DOHH2 (cell line): ENCODE data around the gene GSG1L.

ENCODE experiments used
- H3F3A ChIP-seq: fragments of 200-600 bp; sonication (generic), shearing (Covaris generic); 2 replicates; pipeline ENCODE4 v1.6.0; 2016; ENCODE audit warnings: antibody characterized with exemption, mild to moderate bottlenecking; ENCODE audit not compliant: control insufficient read depth, insufficient read depth
- H3K27ac ChIP-seq: fragments of 200-600 bp; sonication (generic); 2 replicates; pipeline ENCODE4 v1.5.1; 2014; ENCODE audit warnings: low read depth, mild to moderate bottlenecking, low read length, moderate library complexity
- H3K27me3 ChIP-seq: fragments of 200-600 bp; sonication (generic); 2 replicates; pipeline ENCODE4 v1.6.1; 2014; ENCODE audit warnings: mild to moderate bottlenecking, low read length, mixed read lengths; ENCODE audit not compliant: control insufficient read depth
- H3K36me3 ChIP-seq: fragments of 200-600 bp; sonication (generic); 2 replicates; pipeline ENCODE4 v1.6.1; 2014; ENCODE audit warnings: mild to moderate bottlenecking, low read length, moderate library complexity, mixed read lengths; ENCODE audit not compliant: control insufficient read depth
- H3K4me1 ChIP-seq: fragments of 200-600 bp; sonication (generic); 2 replicates; pipeline ENCODE4 v1.6.1; 2014; ENCODE audit warnings: mild to moderate bottlenecking, low read length, mixed read lengths; ENCODE audit not compliant: control insufficient read depth
- H3K4me2 ChIP-seq: fragments of 200-600 bp; sonication (generic); 2 replicates; pipeline ENCODE4 v1.6.0; 2014; ENCODE audit warnings: mild to moderate bottlenecking, low read length, moderate library complexity
- H3K4me3 ChIP-seq: fragments of 200-600 bp; sonication (generic); 2 replicates; pipeline ENCODE4 v1.5.1; 2014; ENCODE audit warnings: mild to moderate bottlenecking, low read length, mixed read lengths
- H3K79me2 ChIP-seq: fragments of 200-600 bp; sonication (generic); 2 replicates; pipeline ENCODE4 v1.6.1; 2014; ENCODE audit warnings: mild to moderate bottlenecking, low read length, mixed read lengths; ENCODE audit not compliant: control insufficient read depth
- H3K9me2 ChIP-seq: fragments of 200-600 bp; sonication (generic); replicated peaks from 2 replicates; pipeline ENCODE4 v1.6.1; 2014; ENCODE audit warnings: mild to moderate bottlenecking, low read length, mixed read lengths; ENCODE audit not compliant: control insufficient read depth
- H3K9me3 ChIP-seq: fragments of 200-600 bp; sonication (generic); 2 replicates; pipeline ENCODE4 v1.6.1; 2014; ENCODE audit warnings: antibody characterized with exemption, low read length, mixed read lengths; ENCODE audit not compliant: control insufficient read depth, insufficient read depth
- H4K20me1 ChIP-seq: fragments of 200-600 bp; sonication (generic); 2 replicates; pipeline ENCODE4 v1.6.0; 2014; ENCODE audit warnings: low read depth, mild to moderate bottlenecking, antibody characterized with exemption, low read length, moderate library complexity; ENCODE audit not compliant: control insufficient read depth, insufficient read depth
- EZH2phosphoT487 ChIP-seq: fragments of 200-600 bp; sonication (generic); IDR thresholded peaks from 2 replicates; pipeline ENCODE4 v1.6.1; 2017; ENCODE audit warnings: borderline replicate concordance, mild to moderate bottlenecking, antibody characterized with exemption, low read length, moderate library complexity, mixed read lengths
- TF ChIP-seq, protein P1 (sequence below): fragments of 200-600 bp; sonication (generic); IDR thresholded peaks from one replicate; pipeline ENCODE4 v1.5.1; 2014; ENCODE audit warnings: antibody characterized with exemption, mild to moderate bottlenecking, low read depth, low read length; ENCODE audit not compliant: poor library complexity, severe bottlenecking

Gene GSG1L

DNA sequence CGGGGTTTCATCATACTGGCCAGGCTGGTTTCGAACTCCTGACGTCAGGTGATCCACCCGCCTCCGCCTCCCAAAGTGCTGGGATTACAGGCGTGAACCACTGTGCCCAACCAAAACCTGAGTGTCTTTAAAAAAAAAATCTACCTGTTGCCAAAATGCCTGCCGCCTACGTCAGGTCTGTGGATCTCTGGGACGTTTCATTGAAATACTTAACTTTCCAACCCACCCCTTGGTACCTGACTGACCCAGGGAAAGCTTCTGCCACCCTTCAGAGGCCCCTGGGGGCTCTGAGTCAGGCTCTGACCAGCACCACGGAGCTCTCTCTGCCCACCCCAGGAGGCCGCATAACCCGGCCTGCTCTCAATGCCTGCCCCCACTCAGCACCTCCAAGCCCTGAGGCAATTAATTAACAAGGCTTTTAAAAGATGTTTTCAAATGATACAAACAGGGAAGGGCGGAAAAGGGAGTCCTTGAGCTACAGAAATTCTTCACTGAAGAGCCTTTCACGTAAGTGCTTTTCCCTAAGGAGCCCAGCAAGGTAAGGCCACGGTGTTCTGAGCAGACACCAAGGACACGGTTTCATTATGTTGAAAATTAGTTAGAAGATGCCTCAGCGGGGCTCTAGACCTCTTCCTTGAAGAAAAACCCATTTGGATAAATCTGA lies 29.3 kb upstream of the GSG1L start:
- H3K36me3 ChIP-seq, result peaks cover 4% of the 10 kb centered on the region; the same call in 1 of the 2 replicates
- H3K27ac ChIP-seq, result no peak overlapping the region
- H3K9me2 ChIP-seq, result no peaks in the 10 kb centered on the region
- H3K4me1 ChIP-seq, result no peaks in the 10 kb centered on the region
- H4K20me1 ChIP-seq, result no peaks in the 10 kb centered on the region
- H3K4me3 ChIP-seq, result no peak overlapping the region
- no peaks in the 10 kb centered on the region; the same call in 1 of the 2 replicates for H3F3A ChIP-seq
- no peaks in the 10 kb centered on the region for H3K27me3 ChIP-seq
- no peaks in the 10 kb centered on the region for H3K9me3 ChIP-seq
- no peaks in the 10 kb centered on the region for H3K79me2 ChIP-seq
- H3K4me2 ChIP-seq, result no peak overlapping the region
- TF ChIP-seq EZH2phosphoT487, result no peak
- TF ChIP-seq, protein P1, sequence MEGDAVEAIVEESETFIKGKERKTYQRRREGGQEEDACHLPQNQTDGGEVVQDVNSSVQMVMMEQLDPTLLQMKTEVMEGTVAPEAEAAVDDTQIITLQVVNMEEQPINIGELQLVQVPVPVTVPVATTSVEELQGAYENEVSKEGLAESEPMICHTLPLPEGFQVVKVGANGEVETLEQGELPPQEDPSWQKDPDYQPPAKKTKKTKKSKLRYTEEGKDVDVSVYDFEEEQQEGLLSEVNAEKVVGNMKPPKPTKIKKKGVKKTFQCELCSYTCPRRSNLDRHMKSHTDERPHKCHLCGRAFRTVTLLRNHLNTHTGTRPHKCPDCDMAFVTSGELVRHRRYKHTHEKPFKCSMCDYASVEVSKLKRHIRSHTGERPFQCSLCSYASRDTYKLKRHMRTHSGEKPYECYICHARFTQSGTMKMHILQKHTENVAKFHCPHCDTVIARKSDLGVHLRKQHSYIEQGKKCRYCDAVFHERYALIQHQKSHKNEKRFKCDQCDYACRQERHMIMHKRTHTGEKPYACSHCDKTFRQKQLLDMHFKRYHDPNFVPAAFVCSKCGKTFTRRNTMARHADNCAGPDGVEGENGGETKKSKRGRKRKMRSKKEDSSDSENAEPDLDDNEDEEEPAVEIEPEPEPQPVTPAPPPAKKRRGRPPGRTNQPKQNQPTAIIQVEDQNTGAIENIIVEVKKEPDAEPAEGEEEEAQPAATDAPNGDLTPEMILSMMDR, result no peak

DNA sequence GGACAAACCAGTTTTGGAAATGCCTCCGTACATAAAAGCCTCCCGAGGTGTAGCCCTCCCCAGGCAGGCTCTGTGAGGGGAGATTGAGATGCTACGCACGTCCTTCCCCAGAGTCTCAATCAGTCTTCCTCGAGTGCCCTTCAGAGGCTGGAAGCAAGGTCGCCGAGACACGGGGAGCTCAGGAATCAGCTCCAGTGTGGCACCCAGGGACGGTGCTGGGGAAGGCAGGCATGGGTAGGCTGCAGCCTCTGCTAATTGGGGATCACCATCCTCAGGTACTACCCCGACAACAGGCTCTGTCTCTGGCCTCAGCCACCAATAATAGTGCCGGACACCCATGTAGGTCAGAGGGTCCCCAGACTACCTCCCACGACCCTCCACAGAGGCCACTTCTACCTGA lies 28.1 kb upstream of the GSG1L start:
- H3K9me3 ChIP-seq, result no peaks in the 10 kb centered on the region
- no peaks in the 10 kb centered on the region for H3K9me2 ChIP-seq
- no peaks in the 10 kb centered on the region for H3K27me3 ChIP-seq
- H4K20me1 ChIP-seq, result no peaks in the 10 kb centered on the region
- TF ChIP-seq, protein P1, result no peak
- no peak for TF ChIP-seq EZH2phosphoT487
- no peaks in the 10 kb centered on the region for H3K4me1 ChIP-seq
- no peak overlapping the region for H3K27ac ChIP-seq
- H3K79me2 ChIP-seq, result no peaks in the 10 kb centered on the region
- H3K4me3 ChIP-seq, result no peak overlapping the region
- no peak overlapping the region for H3K4me2 ChIP-seq
- no peaks in the 10 kb centered on the region; the same call in 1 of the 2 replicates for H3K36me3 ChIP-seq
- no peaks in the 10 kb centered on the region; the same call in 1 of the 2 replicates for H3F3A ChIP-seq

DNA sequence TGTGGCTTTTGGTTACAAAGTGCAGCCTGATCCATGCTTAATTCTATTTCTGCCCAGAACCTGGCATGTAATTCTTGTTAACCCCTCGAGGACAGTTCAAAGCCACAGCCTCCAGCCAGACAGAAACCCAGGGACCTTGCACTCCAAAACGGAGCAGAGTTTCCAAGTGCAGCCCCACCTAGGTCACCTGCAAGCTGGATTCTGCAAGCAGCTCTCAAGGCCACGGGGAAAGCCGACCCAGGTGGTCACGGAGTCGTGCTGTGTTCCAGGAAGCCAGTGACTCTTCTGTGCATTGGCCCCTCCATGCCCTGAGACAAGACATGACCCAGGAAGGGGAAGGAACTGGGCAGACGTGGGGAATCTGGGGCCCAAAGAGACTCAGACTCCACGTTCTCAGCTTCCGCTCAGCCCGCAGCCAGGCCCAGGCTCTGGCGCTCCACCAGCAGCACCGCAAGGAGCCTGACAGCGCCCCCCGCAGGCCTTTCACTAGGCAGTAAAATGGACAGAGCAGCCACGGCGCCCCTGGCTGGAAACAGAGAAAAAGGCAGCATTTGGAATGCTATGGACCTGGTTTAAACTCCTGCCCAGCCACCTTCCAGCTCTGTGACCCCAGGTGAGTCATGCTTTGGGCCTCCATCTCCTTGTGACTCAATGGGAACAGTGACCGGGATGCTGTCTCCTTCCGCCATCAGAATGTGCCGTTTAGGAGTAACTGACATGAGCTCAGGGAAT lies 27.3 kb upstream of the GSG1L start:
- H3F3A ChIP-seq, result no peaks in the 10 kb centered on the region; the same call in 1 of the 2 replicates
- no peaks in the 10 kb centered on the region for H3K9me2 ChIP-seq
- H3K4me3 ChIP-seq, result no peak overlapping the region
- no peaks in the 10 kb centered on the region for H3K9me3 ChIP-seq
- H3K27me3 ChIP-seq, result no peaks in the 10 kb centered on the region
- no peak overlapping the region for H3K27ac ChIP-seq
- H3K79me2 ChIP-seq, result no peaks in the 10 kb centered on the region
- TF ChIP-seq, protein P1, result peak; percentile 44
- no peak for TF ChIP-seq EZH2phosphoT487
- H3K4me1 ChIP-seq, result no peaks in the 10 kb centered on the region
- H4K20me1 ChIP-seq, result no peaks in the 10 kb centered on the region
- no peak overlapping the region for H3K4me2 ChIP-seq
- no peaks in the 10 kb centered on the region for H3K36me3 ChIP-seq
